HepG2 (cell line): ENCODE results near the gene THRB. TPM values are rescaled to one million over a fixed set of nuclear protein-coding genes. Genes with fewer than 3 reads are reported as not detected.

Source experiments
- AKNA ChIP-seq: sonication (generic); formaldehyde crosslinking; IDR thresholded peaks from 2 replicates; pipeline ENCODE4 v1.4.0; 2020; ENCODE audit warnings: missing genetic modification reagents, borderline replicate concordance
- GATA4 ChIP-seq: sonication (generic); IDR thresholded peaks from 2 replicates; pipeline ENCODE4 v1.6.1; 2016; ENCODE audit warnings: antibody characterized with exemption, low read depth, borderline replicate concordance
- GPBP1L1 ChIP-seq: sonication (generic); formaldehyde crosslinking; IDR thresholded peaks from 2 replicates; pipeline ENCODE4 v1.5.0; 2020; ENCODE audit warnings: mild to moderate bottlenecking, missing genetic modification reagents
- GZF1 ChIP-seq: sonication (generic); formaldehyde crosslinking; IDR thresholded peaks from 2 replicates; pipeline ENCODE4 v1.5.1; 2020; ENCODE audit warnings: mild to moderate bottlenecking, missing genetic modification reagents
- HDAC6 ChIP-seq: fragments of 200-600 bp; sonication (generic); IDR thresholded peaks from 2 replicates; pipeline ENCODE4 v1.7.0; 2017; ENCODE audit warnings: mild to moderate bottlenecking, antibody characterized with exemption, low read length, low read depth
- MAFK ChIP-seq, 2 experiments: IDR thresholded peaks in 1 of 2; conservative IDR thresholded peaks in 1 of 2; 2 replicates each; pipeline ENCODE4 v1.6.1; 2011; ENCODE audit warnings: improper control_type of control experiment in 2 of 2, low read length in 2 of 2
- MED1 ChIP-seq: sonication (generic); formaldehyde crosslinking; IDR thresholded peaks from 2 replicates; pipeline ENCODE4 v1.4.0; 2020; ENCODE audit warnings: missing genetic modification reagents
- MTA3 ChIP-seq: sonication (generic); formaldehyde crosslinking; IDR thresholded peaks from 2 replicates; pipeline ENCODE4 v1.4.0; 2020; ENCODE audit warnings: missing genetic modification reagents
- NR1H2 ChIP-seq: sonication (generic); formaldehyde crosslinking; IDR thresholded peaks from 2 replicates; pipeline ENCODE4 v1.8.1; 2022; ENCODE audit warnings: low read depth, missing genetic modification reagents, borderline replicate concordance
- PBX3 ChIP-seq: sonication (generic); formaldehyde crosslinking; IDR thresholded peaks from 2 replicates; pipeline ENCODE4 v1.8.1; 2023; ENCODE audit warnings: missing genetic modification reagents, inconsistent platforms, borderline replicate concordance
- PCBP2 ChIP-seq: fragments of 200-400 bp; formaldehyde crosslinking; optimal IDR thresholded peaks from 2 replicates; pipeline ENCODE3; 2018; ENCODE audit warnings: low read length, low read depth; ENCODE audit not compliant: poor library complexity, severe bottlenecking
- SRSF9 ChIP-seq: fragments of 200-400 bp; formaldehyde crosslinking; IDR thresholded peaks from 2 replicates; pipeline ENCODE4 v1.6.1; 2018; ENCODE audit warnings: borderline replicate concordance, mild to moderate bottlenecking, low read depth, low read length; ENCODE audit not compliant: insufficient read depth, poor library complexity, severe bottlenecking
- SUZ12 ChIP-seq: fragments of 150-350 bp; IDR thresholded peaks from 2 replicates; pipeline ENCODE4 v1.6.1; 2014; ENCODE audit warnings: low read depth, low read length
- USF2 ChIP-seq, 2 experiments: sonication (generic) in 1 of 2; formaldehyde crosslinking in 1 of 2; IDR thresholded peaks; 2 replicates each; pipeline versions ENCODE4 v1.5.1 to v1.6.1; 2011 to 2020; ENCODE audit warnings: borderline replicate concordance in 1 of 2, low read depth in 1 of 2, low read length in 1 of 2, mild to moderate bottlenecking in 1 of 2, missing genetic modification reagents in 1 of 2, moderate library complexity in 1 of 2
- ZNF280B ChIP-seq: sonication (generic); formaldehyde crosslinking; IDR thresholded peaks from 2 replicates; pipeline ENCODE4 v1.5.0; 2020; ENCODE audit warnings: missing genetic modification reagents, mild to moderate bottlenecking, borderline replicate concordance
- ZNF629 ChIP-seq: sonication (generic); formaldehyde crosslinking; conservative IDR thresholded peaks from 2 replicates; pipeline ENCODE4 v1.5.0; 2020; ENCODE audit warnings: missing genetic modification reagents
- ZNF644 ChIP-seq: IDR thresholded peaks from 2 replicates; pipeline ENCODE4 v1.6.1; 2016; ENCODE audit warnings: low read depth
- ZSCAN9 ChIP-seq: IDR thresholded peaks from 2 replicates; pipeline ENCODE4 v1.6.1; 2016; ENCODE audit warnings: borderline replicate concordance
- polyA plus RNA-seq, 8 experiments: library from polyadenylated mRNA; depleted of rRNA in 3 of 8; stranded (reverse) in 7 of 8; unstranded in 1 of 8; fragments of >200 nt; fragmentation: Illumina TruSeq in 4 of 8; extraction: Trizol in 4 of 8; gene quantifications; 2 replicates each; pipeline versions ENCODE4 v1.2.1 to v1.2.3, GENCODE V29; 2011 to 2016; ENCODE audit warnings: low read depth in 4 of 8, missing spikeins in 1 of 8, mixed read lengths in 1 of 8; ENCODE audit not compliant: insufficient read depth in 1 of 8
- total RNA-seq, 5 experiments: library from RNA; depleted of rRNA; stranded (reverse); fragments of >200 nt; fragmentation: Illumina TruSeq; extraction: Trizol; gene quantifications; 2 replicates each; pipeline ENCODE4 v1.2.3, GENCODE V29; 2016; ENCODE audit warnings: low read depth in 1 of 5

THRB gene
- total and polyA plus RNA-seq, 2 of the 13 experiments (the other 11 are each of a cell fraction or from before 2014, with no cell fraction given), result 4.7 to 22.7 TPM

GRCh38 chr3:24365168-24365567 lies 129.5 kb downstream of the THRB start (continued):
- TF ChIP-seq MAFK (conservative IDR thresholded peaks at IDR 0.05 in 1 of 2, IDR thresholded peaks at IDR 0.05 in 1 of 2; ENCODE audit: low read length in 2 of 2), result no peak
- TF ChIP-seq GPBP1L1 (CRISPR knock-in tag), result no peak
- TF ChIP-seq SRSF9, result no peak
- no peak for TF ChIP-seq PBX3 (CRISPR knock-in tag)
- TF ChIP-seq NR1H2 (CRISPR knock-in tag), result no peak
- no peak for TF ChIP-seq HDAC6
- TF ChIP-seq AKNA (CRISPR knock-in tag), result no peak
- no peak for TF ChIP-seq PCBP2
- 0 out of 2 replicates have a peak, but pooled peaks have one; percentile 10 for TF ChIP-seq ZNF629 (CRISPR knock-in tag)
- TF ChIP-seq ZSCAN9 (CRISPR knock-in tag), result peak; percentile 54; the same call in 1 of the 2 replicates
- TF ChIP-seq USF2 (IDR thresholded peaks at IDR 0.05; ENCODE audit: low read depth, low read length), result no peak
- TF ChIP-seq USF2 (CRISPR knock-in tag; IDR thresholded peaks at IDR 0.05; ENCODE audit: borderline replicate concordance), result no peak
- TF ChIP-seq ZNF644 (CRISPR knock-in tag), result peak; percentile 67; the same call in 1 of the 2 replicates
- no peak for TF ChIP-seq GATA4
- no peak for TF ChIP-seq MTA3 (CRISPR knock-in tag)
- TF ChIP-seq MED1 (CRISPR knock-in tag), result peak; percentile 83
- no peak for TF ChIP-seq ZNF280B (CRISPR knock-in tag)
- TF ChIP-seq SUZ12, result no peak
- TF ChIP-seq GZF1, result no peak
